ENCODE data around the gene CDKAL1.
"Not testable (repeated sequence)": the region's sequence is repeated elsewhere in the genome, so short reads cannot be mapped to it uniquely, and the experiment has no call there.

DNA sequence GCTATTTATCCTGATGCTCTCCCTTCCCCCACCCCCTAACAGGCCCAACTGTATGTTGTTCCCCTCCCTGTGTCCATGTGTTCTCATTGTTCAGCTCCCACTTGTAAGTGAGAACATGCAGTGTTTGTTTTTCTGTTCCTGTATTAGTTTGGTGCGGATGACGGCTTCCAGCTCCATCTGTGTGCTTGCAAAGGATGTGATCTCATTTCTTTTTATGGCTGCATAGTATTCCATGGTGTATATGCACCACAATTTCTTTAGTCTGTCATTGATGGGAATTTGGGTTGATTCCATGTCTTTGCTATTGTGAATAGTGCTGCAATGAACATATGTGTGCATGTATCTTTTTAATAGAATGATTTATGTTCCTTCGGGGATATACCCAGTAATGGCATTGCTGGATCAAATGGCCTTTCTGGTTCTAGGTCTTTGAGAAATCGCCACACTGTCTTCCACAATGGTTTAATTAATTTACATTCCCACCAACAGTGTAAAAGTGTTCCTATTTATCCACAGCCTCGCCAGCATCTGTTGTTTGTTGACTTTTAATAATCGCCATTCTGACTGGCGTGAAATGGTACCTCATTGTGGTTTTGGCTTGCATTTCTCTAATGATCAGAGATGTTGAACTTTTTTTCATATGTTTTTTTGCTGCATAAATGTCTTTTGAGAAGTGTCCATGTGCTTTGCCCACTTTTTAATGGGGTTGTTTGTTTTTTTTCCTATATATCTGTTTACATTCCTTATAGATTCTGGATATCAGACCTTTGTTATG is 115.6 kb downstream of the CDKAL1 start:
- not testable (repeated sequence) for TF ChIP-seq EZH2 (IDR thresholded peaks at IDR 0.05; ENCODE audit: low read length, unreplicated experiment)
- TF ChIP-seq, protein P1, sequence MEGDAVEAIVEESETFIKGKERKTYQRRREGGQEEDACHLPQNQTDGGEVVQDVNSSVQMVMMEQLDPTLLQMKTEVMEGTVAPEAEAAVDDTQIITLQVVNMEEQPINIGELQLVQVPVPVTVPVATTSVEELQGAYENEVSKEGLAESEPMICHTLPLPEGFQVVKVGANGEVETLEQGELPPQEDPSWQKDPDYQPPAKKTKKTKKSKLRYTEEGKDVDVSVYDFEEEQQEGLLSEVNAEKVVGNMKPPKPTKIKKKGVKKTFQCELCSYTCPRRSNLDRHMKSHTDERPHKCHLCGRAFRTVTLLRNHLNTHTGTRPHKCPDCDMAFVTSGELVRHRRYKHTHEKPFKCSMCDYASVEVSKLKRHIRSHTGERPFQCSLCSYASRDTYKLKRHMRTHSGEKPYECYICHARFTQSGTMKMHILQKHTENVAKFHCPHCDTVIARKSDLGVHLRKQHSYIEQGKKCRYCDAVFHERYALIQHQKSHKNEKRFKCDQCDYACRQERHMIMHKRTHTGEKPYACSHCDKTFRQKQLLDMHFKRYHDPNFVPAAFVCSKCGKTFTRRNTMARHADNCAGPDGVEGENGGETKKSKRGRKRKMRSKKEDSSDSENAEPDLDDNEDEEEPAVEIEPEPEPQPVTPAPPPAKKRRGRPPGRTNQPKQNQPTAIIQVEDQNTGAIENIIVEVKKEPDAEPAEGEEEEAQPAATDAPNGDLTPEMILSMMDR (conservative IDR thresholded peaks at IDR 0.05; ENCODE audit: low read depth, low read length): not testable (repeated sequence)
